ENCODE measurements around the gene DENND1C.
"Not testable (repeated sequence)": the region's sequence is repeated elsewhere in the genome, so short reads cannot be mapped to it uniquely, and the experiment has no call there.

Gene DENND1C

GRCh38 chr19:6509118-6509971 is 27.8 kb upstream of the DENND1C start:
- no peak for DNase-seq (ENCODE audit: low read depth in 2 of 2)

- not testable (repeated sequence) for DNase-seq (ENCODE audit: low read depth in 2 of 2)
Observed at GRCh38 chr19:6508028-6508771, 26.6 kb upstream of the DENND1C start.

- no peak for DNase-seq (ENCODE audit: low read depth in 2 of 2)
Observed at GRCh38 chr19:6503407-6504201, 22.0 kb upstream of the DENND1C start.

- DNase-seq (ENCODE audit: low read depth in 2 of 2): no peak
Observed at GRCh38 chr19:6501740-6502648, 20.4 kb upstream of the DENND1C start, which contains the start of gene TUBB4A. Gene TUBB4A (minus strand): TSS chr19:6502309. CDS start chr19:6502212, 97 bp downstream.

GRCh38 chr19:6500837-6501739 is 19.5 kb upstream of the DENND1C start:
- no peak for DNase-seq (ENCODE audit: low read depth in 2 of 2)

GRCh38 chr19:6499052-6499790 is 17.6 kb upstream of the DENND1C start:
- DNase-seq (ENCODE audit: low read depth in 2 of 2): no peak

- no peak for DNase-seq (ENCODE audit: low read depth in 2 of 2)
Observed at GRCh38 chr19:6498294-6499036, 16.9 kb upstream of the DENND1C start.

- DNase-seq (ENCODE audit: low read depth in 2 of 2): no peak
Observed at GRCh38 chr19:6495947-6496346, 14.4 kb upstream of the DENND1C start.

GRCh38 chr19:6494438-6495036 is 12.9 kb upstream of the DENND1C start:
- DNase-seq (ENCODE audit: low read depth in 2 of 2): no peak

- DNase-seq (ENCODE audit: low read depth in 2 of 2): no peak
Observed at GRCh38 chr19:6491802-6492592, 10.4 kb upstream of the DENND1C start.

- no peak for DNase-seq (ENCODE audit: low read depth in 2 of 2)
Observed at GRCh38 chr19:6490134-6490533, 8.5 kb upstream of the DENND1C start.

- DNase-seq (ENCODE audit: low read depth in 2 of 2): no peak
Observed at GRCh38 chr19:6489278-6490061, 7.9 kb upstream of the DENND1C start.

- DNase-seq (ENCODE audit: low read depth in 2 of 2): no peak
Observed at GRCh38 chr19:6484831-6485230, 3.2 kb upstream of the DENND1C start.

- no peak for DNase-seq (ENCODE audit: low read depth in 2 of 2)
Observed at GRCh38 chr19:6484230-6484629, 2.6 kb upstream of the DENND1C start.

- DNase-seq (ENCODE audit: low read depth in 2 of 2): no peak
Observed at GRCh38 chr19:6483235-6483634, 1.6 kb upstream of the DENND1C start.

GRCh38 chr19:6482343-6482686 is 728 bp upstream of the DENND1C start:
- no peak for DNase-seq (ENCODE audit: low read depth in 2 of 2)
